ENCODE measurements around the gene LAMA3.

GRCh38 chr18:23972453-23972852 lies 283.2 kb downstream of the LAMA3 start:
- TF ChIP-seq ZNF274 (IDR thresholded peaks at IDR 0.05; ENCODE audit: low read depth, low read length) = no peak
- no peak for TF ChIP-seq YY1 (IDR thresholded peaks at IDR 0.05; ENCODE audit: insufficient read depth, insufficient read length)
